GM18511 (cell line): Measurements from ENCODE around the gene GRM3.
"Not testable (repeated sequence)": the region's sequence is repeated elsewhere in the genome, so short reads cannot be mapped to it uniquely, and the experiment has no call there.

Experiments
- ATAC-seq: cut with Tn5 transposase; IDR thresholded peaks from one replicate; pipeline ENCODE4 v1.9.1; 2021; ENCODE audit warnings: mild to moderate bottlenecking, moderate library complexity; ENCODE audit not compliant: unreplicated experiment

The GRM3 gene

DNA sequence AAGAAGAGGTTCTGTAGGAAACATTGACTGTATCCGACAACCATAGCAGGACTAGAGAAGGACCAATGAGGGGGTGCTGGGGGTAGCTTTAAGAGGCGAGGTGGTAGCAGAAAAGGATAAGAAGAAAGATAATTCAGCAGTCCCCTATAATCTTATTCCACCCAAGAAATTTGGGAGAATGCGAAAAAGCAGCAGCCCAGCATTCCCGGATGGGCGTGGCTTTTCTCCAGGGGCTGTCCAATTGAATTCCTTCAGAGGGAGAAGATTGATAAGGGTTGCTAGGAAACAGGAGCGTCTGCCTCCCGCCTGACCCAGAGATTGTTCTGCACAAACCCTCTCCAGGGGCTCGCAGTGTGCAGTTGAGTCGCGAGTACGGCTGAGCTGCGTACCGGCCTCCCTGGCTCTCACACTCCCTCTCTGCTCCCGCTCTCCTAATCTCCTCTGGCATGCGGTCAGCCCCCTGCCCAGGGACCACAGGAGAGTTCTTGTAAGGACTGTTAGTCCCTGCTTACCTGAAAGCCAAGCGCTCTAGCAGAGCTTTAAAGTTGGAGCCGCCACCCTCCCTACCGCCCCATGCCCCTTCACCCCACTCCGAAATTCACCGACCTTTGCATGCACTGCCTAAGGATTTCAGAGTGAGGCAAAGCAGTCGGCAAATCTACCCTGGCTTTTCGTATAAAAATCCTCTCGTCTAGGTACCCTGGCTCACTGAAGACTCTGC, at the start of gene GRM3:
Gene GRM3, plus strand, starts transcription at position 349 of the 721 bp plus-strand sequence. CDS start 121,237 bp downstream, outside the sequence.
- ATAC-seq: no peak

DNA sequence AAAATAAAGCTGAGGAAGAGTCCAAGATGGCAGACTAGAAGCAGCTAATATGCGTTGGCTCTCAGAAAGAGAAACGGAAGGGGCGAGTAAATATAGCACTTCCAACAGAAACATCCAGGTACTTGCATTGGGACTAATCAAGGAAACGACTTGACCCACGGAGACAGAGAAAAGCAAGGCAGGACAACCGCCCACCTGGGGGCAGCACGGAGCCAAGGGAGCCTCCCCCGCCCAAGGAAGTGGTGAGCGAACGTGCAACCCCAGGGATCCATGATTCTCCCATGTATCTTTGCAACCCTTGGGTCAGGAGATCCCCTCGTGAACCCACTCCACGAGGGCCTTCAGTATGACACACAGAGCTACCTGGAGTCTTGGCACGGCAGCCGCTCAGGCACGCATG, 45.4 kb upstream of the GRM3 start:
- no peak for ATAC-seq

DNA sequence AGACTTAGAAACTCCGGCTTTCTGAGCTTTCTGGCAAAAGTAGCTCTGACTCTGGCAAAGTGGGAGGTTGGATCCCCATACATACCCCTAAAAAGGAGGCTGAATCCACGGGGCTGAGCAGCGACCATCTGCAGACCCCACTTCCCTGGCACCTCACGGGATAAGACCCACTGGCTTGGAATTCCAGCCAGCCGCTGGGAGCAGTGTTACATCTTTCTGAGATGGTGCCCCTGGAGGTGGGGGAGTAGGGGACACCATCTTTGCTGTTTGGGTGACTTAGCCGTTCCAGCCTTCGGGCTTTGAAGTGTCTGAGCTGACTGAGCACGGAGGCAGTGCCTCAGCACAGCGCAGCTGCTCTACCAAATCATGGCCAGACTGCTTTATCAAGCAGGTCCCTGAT, 45.0 kb upstream of the GRM3 start:
- no peak for ATAC-seq

DNA sequence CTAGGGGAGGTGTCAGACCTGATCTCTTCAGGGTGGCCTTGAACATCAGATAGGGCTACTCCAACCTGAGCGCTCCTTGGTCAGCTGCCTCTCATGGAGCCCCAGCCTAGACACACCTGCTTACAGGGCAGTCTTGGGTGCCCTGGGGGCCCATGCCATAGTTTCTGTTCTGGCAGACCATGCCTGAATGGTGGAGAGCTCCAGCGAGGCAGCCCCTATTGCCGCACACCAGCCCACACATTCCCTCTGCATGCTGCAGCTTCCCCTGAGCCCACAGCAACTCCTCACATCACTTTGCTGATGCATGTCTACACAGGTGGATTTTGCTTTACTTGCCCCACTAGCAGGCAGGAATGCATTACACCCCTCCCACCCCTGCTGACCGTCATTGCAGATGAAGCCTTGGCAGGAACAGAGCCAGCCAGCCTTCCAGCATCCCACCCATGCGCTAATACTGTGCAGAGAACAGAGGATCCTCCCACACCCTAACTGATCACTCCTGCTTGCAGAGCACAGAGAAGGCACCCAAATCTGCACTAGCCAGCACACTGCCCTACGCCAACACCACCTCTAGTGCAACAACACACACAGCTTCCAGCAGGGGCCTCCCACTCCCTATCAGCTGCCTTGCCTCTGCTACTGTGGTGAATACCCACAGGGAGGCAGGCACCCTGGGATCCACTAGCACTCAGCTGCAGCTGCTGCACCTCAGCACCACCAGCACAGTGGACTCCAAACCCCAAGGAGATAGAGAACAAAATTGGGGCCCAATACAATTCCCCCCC, 43.0 kb upstream of the GRM3 start:
- ATAC-seq: no peak

DNA sequence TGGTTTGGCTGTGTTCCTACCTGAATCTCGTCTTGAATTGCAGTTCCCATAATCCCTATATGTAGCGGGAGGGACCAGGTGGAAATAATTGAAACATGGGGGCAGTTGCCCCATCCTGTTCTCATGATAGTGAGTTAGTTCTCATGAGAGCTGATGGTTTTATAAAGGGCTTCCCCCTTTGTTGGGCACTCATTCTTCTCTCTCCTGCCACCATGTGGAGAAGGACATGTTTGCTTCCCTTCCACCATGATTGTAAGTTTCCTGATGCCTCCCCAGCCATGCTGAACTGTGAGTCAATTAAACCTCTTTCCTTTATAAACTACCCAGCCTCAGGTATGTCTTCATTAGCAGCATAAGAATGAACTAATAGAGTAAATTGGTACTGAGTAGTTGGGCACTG, 28.0 kb upstream of the GRM3 start:
- ATAC-seq: not testable (repeated sequence)

DNA sequence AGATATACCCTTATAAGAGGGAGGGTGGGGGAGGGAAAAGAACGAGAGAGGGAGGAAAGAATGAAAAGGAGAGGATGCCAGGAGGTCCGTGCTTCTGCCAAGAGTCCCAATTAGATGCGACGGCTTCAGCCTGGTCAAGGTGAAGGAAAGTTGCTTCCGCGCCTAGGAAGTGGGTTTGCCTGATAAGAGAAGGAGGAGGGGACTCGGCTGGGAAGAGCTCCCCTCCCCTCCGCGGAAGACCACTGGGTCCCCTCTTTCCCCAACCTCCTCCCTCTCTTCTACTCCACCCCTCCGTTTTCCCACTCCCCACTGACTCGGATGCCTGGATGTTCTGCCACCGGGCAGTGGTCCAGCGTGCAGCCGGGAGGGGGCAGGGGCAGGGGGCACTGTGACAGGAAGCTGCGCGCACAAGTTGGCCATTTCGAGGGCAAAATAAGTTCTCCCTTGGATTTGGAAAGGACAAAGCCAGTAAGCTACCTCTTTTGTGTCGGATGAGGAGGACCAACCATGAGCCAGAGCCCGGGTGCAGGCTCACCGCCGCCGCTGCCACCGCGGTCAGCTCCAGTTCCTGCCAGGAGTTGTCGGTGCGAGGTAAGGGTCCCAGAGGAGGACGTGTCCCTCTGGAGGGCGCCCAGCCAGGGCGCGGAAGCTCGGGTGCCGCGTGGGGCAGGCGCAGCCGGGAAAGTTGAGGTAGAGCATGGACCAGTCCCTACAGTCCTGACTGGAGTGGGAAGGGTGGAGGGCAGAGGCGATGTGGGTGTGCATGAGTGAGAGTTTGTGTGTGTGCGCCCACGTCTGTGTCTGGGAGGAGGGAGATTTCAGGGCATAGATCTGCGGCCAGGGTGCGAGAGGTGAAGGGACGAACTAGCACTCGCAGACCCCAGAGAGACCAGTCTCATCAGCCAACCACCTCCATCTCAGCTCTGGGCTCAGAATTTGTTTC, 844 bp downstream of the GRM3 start:
- no peak for ATAC-seq

DNA sequence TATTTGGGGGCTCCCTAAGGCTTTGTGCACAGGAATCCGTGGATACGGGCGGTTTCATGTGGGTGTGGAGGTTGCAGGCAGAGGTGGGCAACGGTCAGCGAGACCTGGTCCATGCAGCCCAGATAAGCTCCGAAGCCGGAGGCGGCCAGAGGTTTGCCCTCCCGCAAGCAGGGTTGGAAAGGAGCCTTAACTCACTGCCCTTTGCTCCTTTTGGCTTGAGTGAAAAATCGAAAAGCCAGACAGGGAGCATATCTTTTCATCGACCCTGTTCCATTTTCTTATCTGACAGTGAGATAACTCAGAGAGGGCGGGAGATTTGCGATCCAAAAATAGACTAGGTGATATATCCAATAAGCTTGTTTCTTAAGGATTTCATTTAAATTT, 1.5 kb downstream of the GRM3 start:
- ATAC-seq: no peak

DNA sequence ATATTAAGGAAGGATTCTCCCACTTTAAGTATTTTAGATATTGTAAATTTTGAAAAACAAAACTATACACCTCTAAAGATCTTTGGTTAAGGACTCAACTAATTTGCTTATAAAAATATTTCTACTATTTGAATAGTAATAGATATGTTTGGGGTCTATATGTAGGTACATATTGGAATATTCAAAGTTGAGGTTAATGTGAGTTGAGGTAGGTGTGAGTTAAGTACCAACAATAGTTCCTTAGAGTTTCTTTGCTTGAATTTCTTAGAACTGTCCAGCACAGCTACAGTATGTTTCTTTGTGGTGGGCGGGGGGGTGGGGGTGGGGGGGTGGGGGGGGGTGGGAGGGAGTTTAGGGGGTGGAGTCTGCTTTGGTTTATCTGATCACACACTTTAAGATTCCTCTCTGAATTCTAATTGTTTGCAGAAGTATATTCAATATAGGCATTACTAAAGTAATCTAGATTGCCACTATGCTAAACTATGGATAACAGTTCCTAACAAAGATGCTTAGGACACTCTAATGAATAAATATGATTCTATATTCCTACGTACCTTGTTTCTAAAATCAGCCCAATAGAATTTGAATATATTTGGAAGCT, 2.1 kb downstream of the GRM3 start:
- no peak for ATAC-seq

DNA sequence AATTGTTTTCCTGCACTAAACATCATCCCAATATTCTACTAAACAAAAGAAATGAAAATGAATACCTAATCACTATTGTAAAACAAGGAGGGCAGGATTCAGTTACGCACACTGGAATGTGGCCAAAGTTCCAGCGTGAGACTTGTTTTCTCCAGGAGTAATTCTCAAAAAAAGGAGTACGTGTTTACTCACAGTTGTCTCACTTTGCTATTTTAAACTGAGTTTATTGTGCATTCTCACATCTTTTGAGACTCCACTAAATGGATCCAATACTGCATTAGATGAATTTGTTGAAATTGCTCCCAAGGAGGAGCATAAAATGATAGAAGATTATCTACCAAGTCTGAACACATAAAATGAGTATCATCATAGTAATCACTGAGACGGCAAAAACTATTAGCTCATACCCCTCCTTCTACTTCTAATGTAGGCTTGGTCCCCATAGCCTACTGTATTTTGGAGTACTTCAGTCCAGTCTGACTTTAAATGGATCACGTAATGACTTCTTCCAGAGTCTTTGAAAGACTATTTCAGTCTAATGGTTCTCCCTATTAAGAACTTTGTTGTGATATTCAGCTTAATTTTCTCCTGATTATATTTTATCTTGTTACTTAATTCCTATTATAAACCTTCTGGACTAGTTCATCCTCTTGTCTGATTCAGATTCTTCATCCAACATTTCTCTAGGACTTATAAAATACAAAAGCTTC, 3.8 kb downstream of the GRM3 start:
- no peak for ATAC-seq

DNA sequence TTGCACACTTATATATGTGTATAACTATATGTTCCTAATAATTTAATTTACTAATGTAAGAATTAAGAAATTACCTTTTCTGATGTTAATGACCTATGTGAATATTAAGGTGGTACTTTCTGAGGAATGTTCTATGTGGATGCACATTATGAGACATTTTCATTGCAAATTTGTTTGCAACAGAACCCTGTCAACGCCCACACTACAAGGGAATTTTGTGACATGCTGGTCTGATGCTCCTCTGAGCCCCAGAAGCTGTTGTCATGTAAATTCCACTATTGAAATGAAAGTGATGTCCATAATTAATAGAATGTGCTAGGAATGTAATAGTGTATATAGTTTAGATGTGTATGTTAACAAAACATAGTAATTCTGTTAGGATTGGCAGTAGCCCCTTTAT, 4.5 kb downstream of the GRM3 start:
- ATAC-seq: no peak

DNA sequence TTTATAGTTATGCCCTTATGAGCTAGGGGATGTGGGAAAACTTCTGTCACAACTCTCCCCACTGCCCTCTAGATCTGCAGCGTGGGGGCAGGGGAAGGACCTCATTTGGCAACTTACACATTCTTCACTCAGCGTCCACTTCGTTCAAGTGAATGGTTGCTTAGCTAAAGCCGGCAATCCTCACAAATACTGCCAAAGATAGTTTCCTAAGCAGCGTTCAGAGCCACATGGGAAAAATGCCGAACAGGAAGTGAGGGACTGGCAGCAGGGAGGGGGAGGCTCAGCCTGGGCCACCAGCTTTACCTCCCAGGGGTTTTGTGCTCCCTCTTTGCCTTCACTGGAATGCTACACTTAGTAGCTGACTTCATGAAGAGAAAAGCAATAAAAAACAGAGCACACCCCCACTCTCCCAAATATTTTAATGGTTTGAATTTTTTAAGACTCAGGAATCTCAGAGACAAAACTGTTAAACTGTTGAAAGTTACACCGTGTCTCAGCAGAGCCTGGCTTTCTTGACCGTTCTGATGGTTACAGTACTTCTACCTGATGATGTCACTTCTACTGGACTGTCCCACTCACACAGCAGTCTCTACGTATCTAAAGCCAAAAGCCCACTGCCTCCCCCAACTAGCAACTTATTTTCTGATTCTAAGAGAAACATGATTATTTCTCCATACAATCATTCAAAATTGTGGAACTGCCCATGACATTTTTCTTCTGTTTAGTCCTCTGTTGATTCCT, 10.4 kb downstream of the GRM3 start:
- ATAC-seq: no peak

DNA sequence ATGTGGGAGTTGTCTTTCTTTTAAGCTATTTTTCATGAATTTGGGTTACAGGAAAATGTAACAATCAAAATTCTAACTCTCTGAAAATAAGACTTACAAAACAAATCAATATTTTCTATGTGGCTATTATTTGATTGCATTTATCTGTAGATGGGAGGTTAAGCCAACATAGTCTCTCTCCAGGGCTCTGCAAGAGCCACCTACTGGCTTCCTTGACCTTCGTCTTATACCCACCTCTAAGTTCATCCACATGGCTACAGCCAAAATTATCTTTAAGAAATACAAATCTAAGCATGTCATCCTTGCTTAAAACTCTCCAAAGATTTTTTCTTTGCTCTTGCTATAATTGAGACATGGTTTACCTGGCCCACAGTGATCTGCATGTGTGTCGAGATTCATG, 14.2 kb downstream of the GRM3 start:
- ATAC-seq: no peak

DNA sequence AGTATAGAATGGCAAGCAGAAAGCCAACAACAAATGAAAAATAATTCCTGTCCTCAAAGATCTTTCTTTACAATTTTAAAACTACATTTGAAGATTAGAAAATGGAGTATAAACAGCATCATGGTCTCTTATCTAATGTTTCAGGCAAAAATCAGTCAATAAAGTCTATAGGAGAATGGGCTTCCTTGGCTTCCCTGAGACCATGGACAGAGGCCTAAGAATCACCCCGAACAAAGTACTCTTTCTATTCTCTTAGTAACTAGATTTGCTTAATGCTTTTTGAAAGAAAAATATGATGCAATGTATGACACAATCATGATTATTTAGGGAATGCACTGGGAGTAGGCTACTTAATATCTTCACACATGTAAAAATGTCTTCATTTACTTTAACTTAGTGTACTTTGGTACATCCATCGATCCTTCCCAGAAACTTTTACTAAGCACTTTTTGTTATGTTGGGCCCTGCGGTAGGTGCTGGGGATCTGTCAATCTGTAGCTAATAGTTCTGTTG, 17.3 kb downstream of the GRM3 start:
- no peak for ATAC-seq

DNA sequence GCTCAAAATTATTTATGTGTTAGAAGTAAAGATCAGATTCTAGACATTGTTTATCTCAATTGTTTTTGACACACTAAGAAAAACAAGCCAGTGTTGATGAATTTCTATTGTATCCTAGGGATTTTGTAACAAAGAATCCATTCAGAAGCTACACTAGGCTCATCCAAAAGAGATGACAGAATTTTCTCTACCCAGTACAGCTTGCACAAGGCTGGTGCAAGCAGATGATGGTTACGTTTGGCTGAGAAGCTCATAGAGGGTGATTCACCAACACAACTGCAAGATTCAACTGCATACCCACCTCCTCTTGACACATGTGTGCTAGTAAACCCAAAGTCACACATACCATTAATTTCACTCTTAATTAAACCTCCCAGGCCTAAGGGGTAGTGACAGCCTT, 20.8 kb downstream of the GRM3 start:
- ATAC-seq: no peak

DNA sequence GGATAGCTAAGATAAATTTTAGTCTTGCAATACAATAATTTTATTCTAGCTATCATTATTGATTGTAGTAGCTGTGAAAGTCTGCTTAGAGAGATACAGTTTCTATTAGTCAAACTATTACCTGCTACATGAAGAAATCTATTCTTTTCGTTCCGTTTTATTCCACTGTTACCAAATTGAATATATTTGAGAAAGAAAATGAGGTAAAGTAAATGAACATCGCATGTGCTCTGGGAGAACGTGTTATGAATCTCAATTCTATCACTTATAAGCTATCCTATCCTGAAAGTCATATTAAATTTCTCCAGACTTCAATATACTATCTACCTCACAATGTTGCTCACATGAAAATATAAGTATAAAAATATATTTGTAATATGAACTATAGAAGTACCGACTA, 21.3 kb downstream of the GRM3 start:
- ATAC-seq: no peak

DNA sequence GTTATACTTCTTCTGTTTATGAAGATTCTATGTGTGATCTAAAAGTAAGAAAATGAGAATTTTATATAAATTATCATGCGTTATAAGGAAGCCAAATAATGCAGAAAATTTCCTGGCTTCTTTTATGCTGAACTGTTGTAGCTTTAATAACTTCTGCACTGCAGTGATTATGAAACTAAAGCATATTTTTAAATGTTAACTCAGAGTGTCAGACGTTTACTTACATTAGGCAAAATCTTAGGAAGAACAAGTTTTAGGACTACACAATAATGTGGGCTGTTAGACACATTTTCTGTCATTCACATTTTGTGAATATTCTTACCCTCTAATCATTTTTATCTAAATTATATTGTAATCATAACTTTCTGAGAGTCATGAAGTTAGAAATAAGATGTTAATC, 22.0 kb downstream of the GRM3 start:
- ATAC-seq: no peak

DNA sequence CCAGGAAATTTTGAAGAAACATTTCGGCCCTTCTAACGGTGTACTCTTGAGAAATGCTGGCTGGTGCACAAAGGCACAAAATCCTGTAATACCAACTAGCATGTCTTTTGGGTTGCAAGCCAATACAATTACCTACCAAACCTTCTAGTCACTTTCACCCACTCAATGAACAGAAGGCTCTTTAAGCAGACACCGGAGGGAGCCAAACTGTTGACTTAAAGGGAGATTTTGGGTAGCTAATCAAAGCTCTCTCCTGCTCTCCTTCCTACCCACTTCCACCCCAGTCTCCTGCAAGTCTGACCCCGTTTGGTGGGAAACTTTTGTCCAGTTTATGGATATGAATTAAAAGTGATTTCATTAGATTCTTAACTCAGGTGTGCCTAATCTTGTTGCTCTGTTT, 24.0 kb downstream of the GRM3 start:
- no peak for ATAC-seq

DNA sequence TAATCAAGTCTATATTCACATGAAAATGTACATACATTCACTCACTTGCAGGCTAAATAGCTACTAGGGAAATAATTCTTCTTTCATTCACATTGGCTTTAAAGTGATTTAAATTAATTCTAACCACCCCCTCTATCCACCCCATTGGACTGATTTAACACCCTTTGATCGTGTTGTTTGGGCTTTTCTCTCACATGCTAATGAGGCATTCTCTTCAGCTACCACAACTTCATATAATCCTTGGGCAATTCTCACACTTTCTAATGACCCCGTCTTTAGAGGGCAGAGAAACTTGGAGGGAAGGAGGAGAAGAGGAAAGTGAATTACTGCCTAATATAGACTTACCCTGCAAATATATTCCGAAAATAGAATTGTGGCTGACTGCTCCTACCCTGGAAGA, 24.6 kb downstream of the GRM3 start:
- no peak for ATAC-seq

DNA sequence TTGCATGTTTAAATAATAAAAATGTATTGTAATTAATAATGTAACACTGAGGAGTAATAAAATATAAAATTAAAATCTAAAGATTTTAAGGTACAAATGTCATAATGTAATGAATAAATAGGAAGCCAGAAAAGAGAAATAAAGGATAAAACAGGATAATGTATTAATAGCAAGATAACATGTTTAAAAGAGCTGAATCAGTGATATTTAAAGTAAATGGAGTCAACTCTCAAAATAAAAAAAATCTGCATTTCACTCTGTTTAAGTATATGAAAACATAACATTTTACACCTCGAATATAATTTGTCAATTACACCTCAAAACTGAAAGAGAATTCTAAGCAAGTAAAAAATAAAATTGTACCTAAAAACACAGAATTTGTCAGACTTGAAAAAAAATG, 44.1 kb downstream of the GRM3 start:
- ATAC-seq: no peak

DNA sequence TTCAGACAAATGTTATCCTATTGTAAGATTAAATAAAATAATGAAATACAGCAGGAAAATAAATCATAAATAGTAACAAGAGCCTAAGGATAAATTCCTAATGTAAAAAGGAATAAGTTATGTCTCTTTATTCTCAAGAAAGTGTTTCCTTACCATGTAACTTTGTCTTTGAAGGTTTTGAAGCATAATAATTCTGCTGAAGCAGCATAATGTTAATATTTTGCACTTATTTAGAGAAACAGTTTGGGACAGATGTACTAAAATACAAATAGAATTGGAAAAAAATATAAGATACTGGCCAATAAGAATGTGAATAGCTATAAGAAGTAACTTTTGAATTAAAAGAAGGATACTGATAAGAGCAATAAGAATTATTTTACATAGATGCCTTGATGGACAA, 45.7 kb downstream of the GRM3 start:
- ATAC-seq: no peak
